Mesodermal cell (in vitro differentiated cells): ENCODE measurements around the gene TBC1D4.

Experiments used
- H3K27ac ChIP-seq: 2 replicates; pipeline ENCODE4 v1.7.0; 2013; ENCODE audit warnings: mild to moderate bottlenecking, low read depth, low read length, moderate library complexity; ENCODE audit not compliant: severe bottlenecking
- H3K36me3 ChIP-seq: 2 replicates; pipeline ENCODE4 v1.7.1; 2013; ENCODE audit warnings: mild to moderate bottlenecking, low read length, moderate library complexity; ENCODE audit not compliant: control insufficient read depth, insufficient read depth
- H3K4me1 ChIP-seq: one replicate; pipeline ENCODE4 v1.7.1; 2013; ENCODE audit warnings: mild to moderate bottlenecking, low read length; ENCODE audit not compliant: insufficient read depth, control insufficient read depth, poor library complexity, severe bottlenecking
- H3K4me3 ChIP-seq: 2 replicates; pipeline ENCODE4 v1.7.0; 2013; ENCODE audit warnings: low read length, control low read depth, mild to moderate bottlenecking; ENCODE audit not compliant: insufficient read depth, poor library complexity, severe bottlenecking; ENCODE audit errors: extremely low read depth
- H3K9me3 ChIP-seq: 2 replicates; pipeline ENCODE4 v1.7.1; 2013; ENCODE audit warnings: mild to moderate bottlenecking, low read length, moderate library complexity; ENCODE audit not compliant: control insufficient read depth
- WGBS, 2 experiments: methylation state at CpG; one replicate each; pipeline ENCODE4 v1.1.5; 2013; ENCODE audit warnings: missing lambda C conversion rate in 2 of 2; ENCODE audit not compliant: insufficient coverage in 2 of 2; 5-methylcytosine and 5-hydroxymethylcytosine counted together

TBC1D4 gene

GRCh38 chr13:75485286-75486062 lies 3.5 kb upstream of the TBC1D4 start:
- H3K36me3 ChIP-seq = no peaks in the 10 kb centered on the region
- peak overlapping the region; percentile 37 for H3K27ac ChIP-seq
- WGBS, 2 experiments = 100% methylated on average over 1 of the region's 1 CpG; no CpG with 5 or more reads in 1 of the 2 experiments

GRCh38 chr13:75482820-75483079 lies 781 bp upstream of the TBC1D4 start:
- H3K9me3 ChIP-seq = no peaks in the 10 kb centered on the region
- peaks cover 13% of the 10 kb centered on the region for H3K4me1 ChIP-seq
- H3K4me3 ChIP-seq = peak overlapping the region; percentile 73
- H3K27ac ChIP-seq = peak overlapping the region; percentile 76
- no CpG with 5 or more reads among the region's 1 CpG for WGBS, 2 experiments
- no peaks in the 10 kb centered on the region for H3K36me3 ChIP-seq

More at GRCh38 chr13:75485286-75486062, 3.5 kb upstream of the TBC1D4 start:
- Histone ChIP-seq H3K4me1 (peaks cover 5% of the 10 kb centered on the region), H3K4me3 (no peak overlapping the region), H3K9me3 (no peaks in the 10 kb centered on the region)

- WGBS, 2 experiments = 0% methylated on average over 84 to 88 of the region's 100 CpGs
Observed at GRCh38 chr13:75481176-75482069, 546 bp downstream of the TBC1D4 start.

DNA sequence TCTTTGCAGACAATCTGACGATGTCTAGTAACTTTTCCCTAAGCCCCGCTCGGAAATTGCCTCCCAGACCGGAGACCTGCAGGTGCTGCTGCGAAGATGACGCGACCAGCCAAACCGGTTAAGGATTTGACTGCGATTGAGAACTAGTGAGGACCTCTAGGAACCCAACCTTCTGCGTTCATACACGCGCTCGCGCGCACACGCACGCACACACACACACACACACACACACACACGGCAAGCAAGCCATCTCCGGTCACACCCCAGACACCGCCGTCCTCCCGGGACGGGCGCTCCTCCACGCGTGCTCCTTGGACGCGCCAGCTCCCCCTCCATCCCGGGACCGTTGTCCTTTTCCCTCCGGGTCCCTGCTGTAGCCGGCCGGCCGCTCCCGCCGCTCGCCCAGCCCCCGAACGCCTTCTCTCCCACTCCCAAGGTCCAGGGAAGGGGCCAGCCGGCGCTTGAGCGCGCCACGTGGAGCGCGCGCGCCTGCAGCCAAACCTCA lies 1.2 kb downstream of the TBC1D4 start:
- H3K27ac ChIP-seq = no peak overlapping the region
- peaks cover 7% of the 10 kb centered on the region for H3K4me1 ChIP-seq
- no peaks in the 10 kb centered on the region for H3K36me3 ChIP-seq
- H3K4me3 ChIP-seq = peak overlapping the region; percentile 73
- H3K9me3 ChIP-seq = no peaks in the 10 kb centered on the region
- 0 to 1% methylated on average over 19 to 42 of the region's 48 CpGs for WGBS, 2 experiments

More at GRCh38 chr13:75481176-75482069, 546 bp downstream of the TBC1D4 start:
- no peaks in the 10 kb centered on the region for H3K9me3 ChIP-seq
- peaks cover 13% of the 10 kb centered on the region for H3K4me1 ChIP-seq
- peak overlapping the region; percentile 73 for H3K4me3 ChIP-seq
- H3K36me3 ChIP-seq = no peaks in the 10 kb centered on the region
- peak overlapping the region; percentile 76 for H3K27ac ChIP-seq

DNA sequence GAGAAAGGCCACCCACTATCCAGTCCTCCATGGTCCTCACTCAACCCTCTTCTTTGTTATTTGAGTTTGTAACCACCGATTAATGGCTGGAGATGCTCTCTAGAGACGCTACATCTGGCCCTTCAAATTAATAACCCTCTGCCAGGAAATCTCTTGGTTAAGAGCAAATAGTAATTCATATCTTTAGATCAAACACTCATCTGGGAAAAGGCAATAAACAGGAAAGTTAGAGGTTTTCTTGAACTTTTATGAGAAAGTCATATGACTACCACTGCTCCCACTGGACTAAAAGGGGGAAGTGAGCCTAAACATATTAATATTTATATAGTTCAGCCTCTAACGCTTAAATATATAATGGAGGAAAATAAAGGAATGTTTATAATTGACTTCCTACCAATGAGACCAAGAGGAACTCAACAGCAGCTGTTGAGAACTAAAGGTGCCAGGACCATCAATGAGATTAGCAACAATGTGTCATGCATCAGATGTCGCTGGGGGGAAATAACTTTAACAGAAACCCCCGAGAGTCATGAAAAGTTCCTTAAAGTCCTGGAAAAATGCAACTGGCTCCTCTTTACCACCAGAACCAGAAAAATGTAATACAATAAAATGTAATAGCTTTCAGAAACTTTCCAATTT lies 2.7 kb downstream of the TBC1D4 start:
- Histone ChIP-seq H3K36me3 (no peaks in the 10 kb centered on the region), H3K9me3 (no peaks in the 10 kb centered on the region), H3K4me1 (peaks cover 7% of the 10 kb centered on the region), H3K27ac (no peak overlapping the region), H3K4me3 (no peak overlapping the region)
- 92% methylated on average over 1 of the region's 5 CpGs; no CpG with 5 or more reads in 1 of the 2 experiments for WGBS, 2 experiments

- Histone ChIP-seq H3K9me3 (no peaks in the 10 kb centered on the region), H3K27ac (no peak overlapping the region), H3K36me3 (no peaks in the 10 kb centered on the region), H3K4me1 (peaks cover 7% of the 10 kb centered on the region), H3K4me3 (no peak overlapping the region)
- WGBS, 2 experiments = 88 to 100% methylated on average over 2 to 3 of the region's 4 CpGs
Observed at GRCh38 chr13:75478659-75479058, 3.3 kb downstream of the TBC1D4 start.

DNA sequence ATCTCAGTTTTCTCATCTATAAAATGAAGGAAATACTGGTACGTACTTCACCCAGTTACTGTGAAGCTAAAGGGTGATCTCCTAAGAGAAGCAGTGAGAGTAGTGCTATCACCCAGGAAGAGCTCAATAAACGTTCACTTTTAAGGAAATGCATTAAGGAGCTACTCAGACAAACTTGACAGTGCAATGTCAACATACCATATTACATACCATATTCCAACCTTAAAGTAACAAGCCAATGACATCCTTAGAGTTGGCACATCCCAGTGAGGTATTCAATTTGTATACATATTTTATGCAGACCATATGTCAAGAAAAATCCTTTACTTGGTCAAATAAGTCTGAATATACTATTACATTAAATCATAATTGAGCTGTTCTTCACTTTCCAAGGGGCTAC lies 7.0 kb downstream of the TBC1D4 start:
- H3K36me3 ChIP-seq = no peaks in the 10 kb centered on the region
- no peaks in the 10 kb centered on the region for H3K9me3 ChIP-seq
- H3K4me1 ChIP-seq = peaks cover 2% of the 10 kb centered on the region
- no peak overlapping the region for H3K4me3 ChIP-seq
- 100% methylated on average over 1 of the region's 2 CpGs; no CpG with 5 or more reads in 1 of the 2 experiments for WGBS, 2 experiments
- no peak overlapping the region for H3K27ac ChIP-seq

DNA sequence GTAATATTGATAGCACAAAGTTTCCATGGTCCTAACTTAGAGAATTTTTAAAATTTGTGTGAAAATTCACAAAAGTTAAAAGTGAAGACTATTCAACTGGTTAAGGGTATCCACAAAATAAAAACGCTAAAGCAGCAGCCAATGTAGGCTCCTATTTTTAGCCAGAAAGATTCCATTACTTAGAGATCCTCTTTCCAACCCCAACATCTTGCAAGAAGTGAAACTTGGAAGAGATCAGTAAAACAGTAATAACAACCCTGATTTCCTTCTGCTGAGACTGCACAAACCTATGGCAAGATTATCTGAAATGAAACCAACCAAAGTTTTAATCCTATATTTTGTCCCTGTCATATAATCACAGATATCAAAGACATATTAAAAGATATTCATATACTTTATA lies 8.5 kb downstream of the TBC1D4 start:
- Histone ChIP-seq H3K4me1 (no peaks in the 10 kb centered on the region), H3K9me3 (no peaks in the 10 kb centered on the region), H3K36me3 (no peaks in the 10 kb centered on the region), H3K27ac (no peak overlapping the region), H3K4me3 (no peak overlapping the region)
- WGBS, 2 experiments = 100% methylated on average over 1 of the region's 1 CpG; no CpG with 5 or more reads in 1 of the 2 experiments

- 80 to 90% methylated on average over 2 to 3 of the region's 4 CpGs for WGBS, 2 experiments
- peaks cover 3% of the 10 kb centered on the region for H3K9me3 ChIP-seq
- H3K4me3 ChIP-seq = no peak overlapping the region
Observed at GRCh38 chr13:75470676-75471075, 11.3 kb downstream of the TBC1D4 start.

GRCh38 chr13:75469047-75469446 lies 12.9 kb downstream of the TBC1D4 start:
- no peak overlapping the region for H3K4me3 ChIP-seq
- H3K36me3 ChIP-seq = no peaks in the 10 kb centered on the region
- WGBS, 2 experiments = 84 to 94% methylated on average over 6 to 7 of the region's 7 CpGs
- peaks cover 18% of the 10 kb centered on the region for H3K9me3 ChIP-seq
- H3K27ac ChIP-seq = no peak overlapping the region
- no peaks in the 10 kb centered on the region for H3K4me1 ChIP-seq

More at GRCh38 chr13:75470676-75471075, 11.3 kb downstream of the TBC1D4 start:
- Histone ChIP-seq H3K4me1 (no peaks in the 10 kb centered on the region), H3K36me3 (no peaks in the 10 kb centered on the region), H3K27ac (no peak overlapping the region)
